ENCODE results near the gene FERMT3. TPM values are rescaled to one million over a fixed set of nuclear protein-coding genes. Genes with fewer than 3 reads are reported as not detected.

Gene FERMT3
- total and polyA plus RNA-seq, 2 of the 8 experiments (the other 6 are each of a cell fraction or from before 2014, with no cell fraction given) = 1.4 to 3.7 TPM

GRCh38 chr11:64181506-64182411 is 24.8 kb upstream of the FERMT3 start (continued):
- TF ChIP-seq ZNF274 (IDR thresholded peaks at IDR 0.05; ENCODE audit: borderline replicate concordance, extremely low read depth, low read length) = no peak
- TF ChIP-seq EGR1 (IDR thresholded peaks at IDR 0.05; ENCODE audit: borderline replicate concordance, low read depth, low read length) = no peak
- TF ChIP-seq MAX (IDR thresholded peaks at IDR 0.05) = peak; percentile 81
- TF ChIP-seq ATF2 (IDR thresholded peaks at IDR 0.05; ENCODE audit: low read length) = no peak
- TF ChIP-seq CREB1 (IDR thresholded peaks at IDR 0.05) = no peak
- TF ChIP-seq GTF2F1 (IDR thresholded peaks at IDR 0.05; ENCODE audit: borderline replicate concordance, low read depth, low read length) = peak; percentile 66; the same call in 1 of the 2 replicates

Data from H1 (cell line).